SK-N-SH treated with all-trans-retinoic acid at 6 μM for 48 hours (cell line): ENCODE results near the gene CCDC197.

Experiments used
- ATAC-seq: fragments of 200-7000 bp; cut with Tn5 transposase; 3 replicates; pipeline ENCODE4 v1.9.1; 2020; ENCODE audit warnings: mild to moderate bottlenecking, moderate library complexity
- ARNTL ChIP-seq: fragments of 450-650 bp; formaldehyde crosslinking; IDR thresholded peaks from 2 replicates; pipeline ENCODE4 v1.5.0; 2020; ENCODE audit warnings: low read depth, mild to moderate bottlenecking, moderate library complexity, borderline replicate concordance
- BACH2 ChIP-seq: fragments of 250-450 bp; sonication (Bioruptor Pico); IDR thresholded peaks from 2 replicates; pipeline ENCODE4 v1.9.0; 2021; ENCODE audit warnings: mild to moderate bottlenecking, borderline replicate concordance
- CSDC2 ChIP-seq: fragments of 250-450 bp; sonication (Bioruptor Pico); IDR thresholded peaks from 2 replicates; pipeline ENCODE4 v1.5.0; 2020; ENCODE audit warnings: mild to moderate bottlenecking, moderate library complexity
- ESRRG ChIP-seq: fragments of 250-450 bp; sonication (Bioruptor Pico); IDR thresholded peaks from 2 replicates; pipeline ENCODE4 v1.6.1; 2021; ENCODE audit warnings: mild to moderate bottlenecking
- GLIS3 ChIP-seq: fragments of 250-450 bp; sonication (Bioruptor Pico); IDR thresholded peaks from 2 replicates; pipeline ENCODE4 v1.5.0; 2020; ENCODE audit warnings: mild to moderate bottlenecking, moderate library complexity
- ISL1 ChIP-seq: fragments of 250-450 bp; sonication (Bioruptor Pico); IDR thresholded peaks from 2 replicates; pipeline ENCODE4 v2.1.2; 2022; ENCODE audit warnings: mild to moderate bottlenecking, moderate library complexity
- OSR1 ChIP-seq: fragments of 250-450 bp; sonication (Bioruptor Pico); IDR thresholded peaks from 2 replicates; pipeline ENCODE4 v1.8.0; 2022; ENCODE audit warnings: moderate library complexity, mild to moderate bottlenecking, inconsistent platforms
- PPARA ChIP-seq: fragments of 250-450 bp; sonication (Bioruptor Pico); IDR thresholded peaks from 2 replicates; pipeline ENCODE4 v1.5.0; 2020; ENCODE audit warnings: mild to moderate bottlenecking, borderline replicate concordance
- RARB ChIP-seq: fragments of 250-450 bp; sonication (Bioruptor Pico); IDR thresholded peaks from 2 replicates; pipeline ENCODE4 v1.8.0; 2021; ENCODE audit warnings: mild to moderate bottlenecking, moderate library complexity
- SNAI2 ChIP-seq: fragments of 250-450 bp; sonication (Bioruptor Pico); IDR thresholded peaks from 2 replicates; pipeline ENCODE4 v1.5.0; 2020; ENCODE audit warnings: mild to moderate bottlenecking, moderate library complexity
- TOX ChIP-seq: fragments of 250-450 bp; sonication (Bioruptor Pico); IDR thresholded peaks from 2 replicates; pipeline ENCODE4 v1.8.0; 2021; ENCODE audit warnings: mild to moderate bottlenecking, moderate library complexity, borderline replicate concordance
- ZC3H10 ChIP-seq: fragments of 250-450 bp; sonication (Bioruptor Pico); IDR thresholded peaks from 2 replicates; pipeline ENCODE4 v1.5.1; 2021; ENCODE audit warnings: mild to moderate bottlenecking, moderate library complexity
- ZFP3 ChIP-seq: fragments of 250-450 bp; sonication (Bioruptor Pico); IDR thresholded peaks from 2 replicates; pipeline ENCODE4 v1.5.0; 2020; ENCODE audit warnings: mild to moderate bottlenecking, moderate library complexity
- ZFP30 ChIP-seq: fragments of 450-650 bp; formaldehyde crosslinking; IDR thresholded peaks from 2 replicates; pipeline ENCODE4 v1.5.0; 2022; ENCODE audit warnings: mild to moderate bottlenecking, moderate library complexity
- ZNF565 ChIP-seq: fragments of 450-650 bp; formaldehyde crosslinking; conservative IDR thresholded peaks from 2 replicates; pipeline ENCODE4 v1.5.0; 2020; ENCODE audit warnings: low read depth, mild to moderate bottlenecking, moderate library complexity
- ZNF8 ChIP-seq: fragments of 450-650 bp; formaldehyde crosslinking; IDR thresholded peaks from 2 replicates; pipeline ENCODE4 v1.5.0; 2020; ENCODE audit warnings: mild to moderate bottlenecking, moderate library complexity
- TF ChIP-seq, protein P1 (sequence below): fragments of 250-450 bp; sonication (Bioruptor Pico); IDR thresholded peaks from 2 replicates; pipeline ENCODE4 v1.8.0; 2020; ENCODE audit warnings: mild to moderate bottlenecking, moderate library complexity, borderline replicate concordance
- TF ChIP-seq, protein P2 (sequence below): fragments of 250-450 bp; sonication (Bioruptor Pico); IDR thresholded peaks from 2 replicates; pipeline ENCODE4 v1.8.0; 2021; ENCODE audit warnings: low read depth, mild to moderate bottlenecking, moderate library complexity, borderline replicate concordance
- TF ChIP-seq, protein P3 (sequence below): fragments of 250-450 bp; sonication (Bioruptor Pico); IDR thresholded peaks from 2 replicates; pipeline ENCODE4 v1.5.1; 2020; ENCODE audit warnings: low read depth, mild to moderate bottlenecking, moderate library complexity
- TF ChIP-seq, protein P4 (sequence below): fragments of 250-450 bp; sonication (Bioruptor Pico); IDR thresholded peaks from 2 replicates; pipeline ENCODE4 v1.5.0; 2020; ENCODE audit warnings: mild to moderate bottlenecking, moderate library complexity

Gene CCDC197

DNA sequence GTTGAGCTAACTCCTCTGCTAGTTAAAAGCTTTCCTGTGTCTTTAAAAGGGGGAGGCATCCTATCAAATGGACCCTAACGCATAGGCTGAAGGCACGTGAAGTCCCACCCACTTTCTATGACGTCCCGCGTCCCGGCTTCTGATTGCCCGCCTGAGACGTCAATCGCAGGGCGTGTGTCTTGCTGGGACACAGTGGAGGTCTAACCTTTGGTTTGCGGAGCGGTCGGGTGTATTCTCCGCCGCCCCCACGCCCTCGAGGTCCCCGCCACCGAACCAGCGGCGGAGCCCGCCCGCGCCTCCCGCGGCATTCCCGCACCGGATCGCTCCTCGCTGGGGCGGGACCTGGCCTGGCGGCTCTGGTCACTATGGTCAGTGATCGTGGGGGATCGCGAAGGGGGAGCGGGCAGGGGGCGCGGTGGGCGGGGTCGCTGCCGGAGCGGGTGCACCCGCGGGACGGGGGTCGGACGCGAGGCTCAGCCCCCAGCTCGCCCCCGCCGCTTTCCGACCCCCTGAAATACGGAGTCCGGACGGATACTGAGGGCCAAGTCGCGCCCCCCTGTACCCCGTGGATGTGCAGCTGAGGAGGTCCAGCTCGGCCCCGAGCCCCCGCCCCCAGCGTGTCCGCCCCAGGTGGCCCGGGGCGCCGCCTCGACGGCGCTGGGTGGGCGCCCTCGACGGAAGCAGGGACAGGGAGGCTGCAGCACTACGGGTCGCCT lies 29.2 kb downstream of the CCDC197 start, which contains the start of gene OTUB2:
Gene OTUB2 (plus strand): TSS at position 168 of the 716 bp plus-strand sequence. CDS start 198 bp downstream, at position 366.
- TF ChIP-seq ZNF8 (CRISPR knock-in tag) = no peak
- peak; percentile 100 for ATAC-seq

DNA sequence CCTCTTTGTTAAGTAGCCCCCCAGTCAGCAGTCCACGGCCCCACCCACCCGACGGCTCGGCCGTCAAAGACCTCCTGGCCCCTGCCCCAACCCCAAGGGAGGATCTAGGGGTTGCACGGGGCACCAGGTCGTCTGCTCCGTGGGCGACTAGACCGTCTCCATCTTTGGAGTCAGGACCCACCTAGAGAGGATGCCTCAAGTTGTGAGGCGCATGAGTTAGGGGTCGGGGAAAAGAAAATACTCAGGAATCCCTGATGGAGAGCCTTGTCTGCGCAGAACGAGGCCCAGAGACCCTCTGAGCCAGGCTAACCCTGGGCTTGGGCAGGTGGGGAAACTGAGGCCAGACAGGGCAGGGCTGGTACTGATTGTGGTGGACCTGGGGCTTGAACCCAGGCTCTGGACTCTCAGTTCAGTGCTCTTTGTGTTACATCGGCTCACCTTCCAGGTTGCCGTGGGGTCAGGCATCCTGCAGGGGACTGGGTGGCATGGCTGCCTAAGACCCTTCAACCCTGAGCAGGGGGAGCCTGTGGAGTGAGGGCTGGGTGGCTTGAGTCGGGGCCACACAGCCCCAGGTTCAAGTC lies 29.9 kb downstream of the CCDC197 start:
- ATAC-seq = no peak
- no peak for TF ChIP-seq ZNF8 (CRISPR knock-in tag)
- no peak for TF ChIP-seq CSDC2 (CRISPR knock-in tag)

DNA sequence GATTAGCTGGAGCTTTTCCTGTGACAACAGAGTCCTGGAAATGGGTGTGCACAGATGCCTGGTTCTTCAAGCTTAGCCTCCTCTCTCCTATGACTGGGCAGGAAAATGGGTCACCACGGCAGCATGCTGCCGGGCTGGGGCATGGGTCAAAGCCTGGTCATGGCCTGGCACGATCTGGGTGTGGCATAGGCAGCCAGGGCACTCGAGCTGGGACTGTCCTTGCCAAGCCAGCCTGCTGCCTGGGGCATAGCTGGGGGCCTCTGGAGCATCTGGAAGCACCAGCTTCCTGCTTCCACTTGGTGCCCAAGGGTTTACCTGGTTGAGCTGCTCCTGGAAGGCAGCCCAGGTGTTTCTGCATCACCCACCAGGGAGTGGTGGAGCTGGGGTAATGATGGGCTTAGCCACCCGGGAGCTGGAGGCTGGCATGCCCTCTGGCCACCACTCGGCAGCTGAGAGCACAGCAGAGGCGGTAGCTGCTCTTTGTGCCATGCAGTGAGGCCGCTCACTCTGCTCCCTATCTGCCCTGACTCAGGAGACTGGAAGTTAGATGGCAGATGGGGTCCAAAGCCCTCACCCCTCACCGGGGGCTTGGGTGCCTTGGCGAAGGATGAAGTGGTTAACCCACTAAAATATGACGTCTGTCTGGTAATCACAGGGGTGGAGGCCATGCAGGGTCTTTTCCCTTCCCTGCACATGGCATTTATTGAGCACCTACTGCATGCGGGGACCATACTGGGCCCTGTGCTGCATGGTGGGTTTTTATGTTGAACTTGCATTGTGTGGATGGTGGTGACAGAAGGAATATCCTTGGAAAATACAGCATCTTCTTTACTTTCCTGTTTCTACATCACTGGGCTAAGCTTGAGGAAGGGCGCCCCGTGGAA lies 30.7 kb downstream of the CCDC197 start:
- TF ChIP-seq, protein P1, sequence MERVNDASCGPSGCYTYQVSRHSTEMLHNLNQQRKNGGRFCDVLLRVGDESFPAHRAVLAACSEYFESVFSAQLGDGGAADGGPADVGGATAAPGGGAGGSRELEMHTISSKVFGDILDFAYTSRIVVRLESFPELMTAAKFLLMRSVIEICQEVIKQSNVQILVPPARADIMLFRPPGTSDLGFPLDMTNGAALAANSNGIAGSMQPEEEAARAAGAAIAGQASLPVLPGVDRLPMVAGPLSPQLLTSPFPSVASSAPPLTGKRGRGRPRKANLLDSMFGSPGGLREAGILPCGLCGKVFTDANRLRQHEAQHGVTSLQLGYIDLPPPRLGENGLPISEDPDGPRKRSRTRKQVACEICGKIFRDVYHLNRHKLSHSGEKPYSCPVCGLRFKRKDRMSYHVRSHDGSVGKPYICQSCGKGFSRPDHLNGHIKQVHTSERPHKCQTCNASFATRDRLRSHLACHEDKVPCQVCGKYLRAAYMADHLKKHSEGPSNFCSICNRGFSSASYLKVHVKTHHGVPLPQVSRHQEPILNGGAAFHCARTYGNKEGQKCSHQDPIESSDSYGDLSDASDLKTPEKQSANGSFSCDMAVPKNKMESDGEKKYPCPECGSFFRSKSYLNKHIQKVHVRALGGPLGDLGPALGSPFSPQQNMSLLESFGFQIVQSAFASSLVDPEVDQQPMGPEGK (CRISPR knock-in tag) = no peak
- TF ChIP-seq ARNTL (CRISPR knock-in tag) (no peak), ZC3H10 (CRISPR knock-in tag) (no peak), ZFP30 (CRISPR knock-in tag) (no peak), TOX (CRISPR knock-in tag) (no peak), BACH2 (no peak), ZNF8 (CRISPR knock-in tag) (no peak), CSDC2 (CRISPR knock-in tag) (no peak), ZNF565 (CRISPR knock-in tag) (no peak), RARB (CRISPR knock-in tag) (no peak)
- TF ChIP-seq, protein P2, sequence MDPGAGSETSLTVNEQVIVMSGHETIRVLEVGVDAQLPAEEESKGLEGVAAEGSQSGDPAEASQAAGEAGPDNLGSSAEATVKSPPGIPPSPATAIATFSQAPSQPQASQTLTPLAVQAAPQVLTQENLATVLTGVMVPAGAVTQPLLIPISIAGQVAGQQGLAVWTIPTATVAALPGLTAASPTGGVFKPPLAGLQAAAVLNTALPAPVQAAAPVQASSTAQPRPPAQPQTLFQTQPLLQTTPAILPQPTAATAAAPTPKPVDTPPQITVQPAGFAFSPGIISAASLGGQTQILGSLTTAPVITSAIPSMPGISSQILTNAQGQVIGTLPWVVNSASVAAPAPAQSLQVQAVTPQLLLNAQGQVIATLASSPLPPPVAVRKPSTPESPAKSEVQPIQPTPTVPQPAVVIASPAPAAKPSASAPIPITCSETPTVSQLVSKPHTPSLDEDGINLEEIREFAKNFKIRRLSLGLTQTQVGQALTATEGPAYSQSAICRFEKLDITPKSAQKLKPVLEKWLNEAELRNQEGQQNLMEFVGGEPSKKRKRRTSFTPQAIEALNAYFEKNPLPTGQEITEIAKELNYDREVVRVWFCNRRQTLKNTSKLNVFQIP (CRISPR knock-in tag) = no peak
- TF ChIP-seq, protein P3, sequence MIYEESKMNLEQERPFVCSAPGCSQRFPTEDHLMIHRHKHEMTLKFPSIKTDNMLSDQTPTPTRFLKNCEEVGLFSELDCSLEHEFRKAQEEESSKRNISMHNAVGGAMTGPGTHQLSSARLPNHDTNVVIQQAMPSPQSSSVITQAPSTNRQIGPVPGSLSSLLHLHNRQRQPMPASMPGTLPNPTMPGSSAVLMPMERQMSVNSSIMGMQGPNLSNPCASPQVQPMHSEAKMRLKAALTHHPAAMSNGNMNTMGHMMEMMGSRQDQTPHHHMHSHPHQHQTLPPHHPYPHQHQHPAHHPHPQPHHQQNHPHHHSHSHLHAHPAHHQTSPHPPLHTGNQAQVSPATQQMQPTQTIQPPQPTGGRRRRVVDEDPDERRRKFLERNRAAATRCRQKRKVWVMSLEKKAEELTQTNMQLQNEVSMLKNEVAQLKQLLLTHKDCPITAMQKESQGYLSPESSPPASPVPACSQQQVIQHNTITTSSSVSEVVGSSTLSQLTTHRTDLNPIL (CRISPR knock-in tag) = no peak
- no peak for ATAC-seq

DNA sequence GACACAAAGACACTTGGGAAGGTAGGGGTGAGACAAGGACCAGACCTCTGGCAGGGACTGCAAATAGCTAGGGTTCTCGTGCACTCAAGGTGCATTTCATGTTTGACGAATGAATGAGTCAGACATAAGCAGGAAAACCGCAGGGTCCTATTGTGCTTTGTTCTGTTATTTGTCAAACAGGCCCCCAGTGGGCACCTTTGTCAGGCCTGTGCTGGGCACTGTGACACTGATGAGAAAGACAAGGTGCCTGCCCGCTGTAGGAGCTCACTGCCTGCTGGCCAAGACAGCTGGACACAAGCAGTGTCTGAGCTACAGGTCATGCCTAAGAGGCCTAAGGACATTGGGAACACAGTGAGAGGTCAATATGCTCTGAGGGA lies 31.3 kb downstream of the CCDC197 start:
- TF ChIP-seq SNAI2 (CRISPR knock-in tag) (no peak), RARB (CRISPR knock-in tag) (no peak), PPARA (CRISPR knock-in tag) (no peak), TOX (CRISPR knock-in tag) (no peak), GLIS3 (CRISPR knock-in tag) (no peak), ZNF565 (CRISPR knock-in tag) (no peak), ZFP30 (CRISPR knock-in tag) (no peak), ISL1 (no peak)
- no peak for ATAC-seq

DNA sequence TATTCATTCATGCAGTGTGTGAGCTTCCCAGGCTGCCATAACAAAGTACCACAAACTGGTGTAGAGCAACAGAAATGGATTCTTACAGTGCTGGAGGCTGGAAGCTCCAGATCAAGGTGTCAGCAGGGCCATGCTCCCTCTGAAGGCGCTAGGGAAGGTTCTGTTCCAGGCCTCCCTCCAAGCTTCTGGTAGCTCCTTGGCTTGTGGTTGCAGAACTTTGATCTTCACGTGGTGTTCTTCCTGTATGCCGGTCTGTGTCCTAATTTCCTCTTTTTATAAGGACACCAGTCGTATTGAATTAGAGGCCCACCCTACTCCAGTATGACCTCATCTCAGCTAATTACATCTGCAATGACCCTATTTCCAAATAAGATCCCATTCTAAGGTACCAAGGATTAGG lies 32.2 kb downstream of the CCDC197 start:
- TF ChIP-seq OSR1 (CRISPR knock-in tag) = no peak
- TF ChIP-seq, protein P4, sequence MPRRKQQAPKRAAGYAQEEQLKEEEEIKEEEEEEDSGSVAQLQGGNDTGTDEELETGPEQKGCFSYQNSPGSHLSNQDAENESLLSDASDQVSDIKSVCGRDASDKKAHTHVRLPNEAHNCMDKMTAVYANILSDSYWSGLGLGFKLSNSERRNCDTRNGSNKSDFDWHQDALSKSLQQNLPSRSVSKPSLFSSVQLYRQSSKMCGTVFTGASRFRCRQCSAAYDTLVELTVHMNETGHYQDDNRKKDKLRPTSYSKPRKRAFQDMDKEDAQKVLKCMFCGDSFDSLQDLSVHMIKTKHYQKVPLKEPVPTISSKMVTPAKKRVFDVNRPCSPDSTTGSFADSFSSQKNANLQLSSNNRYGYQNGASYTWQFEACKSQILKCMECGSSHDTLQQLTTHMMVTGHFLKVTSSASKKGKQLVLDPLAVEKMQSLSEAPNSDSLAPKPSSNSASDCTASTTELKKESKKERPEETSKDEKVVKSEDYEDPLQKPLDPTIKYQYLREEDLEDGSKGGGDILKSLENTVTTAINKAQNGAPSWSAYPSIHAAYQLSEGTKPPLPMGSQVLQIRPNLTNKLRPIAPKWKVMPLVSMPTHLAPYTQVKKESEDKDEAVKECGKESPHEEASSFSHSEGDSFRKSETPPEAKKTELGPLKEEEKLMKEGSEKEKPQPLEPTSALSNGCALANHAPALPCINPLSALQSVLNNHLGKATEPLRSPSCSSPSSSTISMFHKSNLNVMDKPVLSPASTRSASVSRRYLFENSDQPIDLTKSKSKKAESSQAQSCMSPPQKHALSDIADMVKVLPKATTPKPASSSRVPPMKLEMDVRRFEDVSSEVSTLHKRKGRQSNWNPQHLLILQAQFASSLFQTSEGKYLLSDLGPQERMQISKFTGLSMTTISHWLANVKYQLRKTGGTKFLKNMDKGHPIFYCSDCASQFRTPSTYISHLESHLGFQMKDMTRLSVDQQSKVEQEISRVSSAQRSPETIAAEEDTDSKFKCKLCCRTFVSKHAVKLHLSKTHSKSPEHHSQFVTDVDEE (CRISPR knock-in tag) = no peak
- TF ChIP-seq ZFP3 (CRISPR knock-in tag) = no peak
- TF ChIP-seq, protein P2 (CRISPR knock-in tag) = no peak
- no peak for TF ChIP-seq RARB (CRISPR knock-in tag)
- TF ChIP-seq CSDC2 (CRISPR knock-in tag) = no peak
- TF ChIP-seq GLIS3 (CRISPR knock-in tag) = no peak
- no peak for TF ChIP-seq ESRRG (CRISPR knock-in tag)
- TF ChIP-seq TOX (CRISPR knock-in tag) = no peak
- ATAC-seq = no peak
